Stomach (tissue), 9 donors: ENCODE results near the gene TBX21. TPM values are rescaled to one million over a fixed set of nuclear protein-coding genes. Genes with fewer than 3 reads are reported as not detected.

Experiments
- DNase-seq, 2 donors: peaks; one replicate each; pipeline versions ENCODE4 v3.0.0 to v3.0.0-alpha.2; 2013 to 2019
- H3K27ac ChIP-seq, 5 donors: fragments of 200-600 bp in 4 of 5; sonication (generic) in 4 of 5; one replicate each; pipeline ENCODE4 v1.5.1; 2013 to 2019; ENCODE audit warnings: mild to moderate bottlenecking in 1 of 5, moderate library complexity in 1 of 5
- H3K27me3 ChIP-seq, 3 donors: fragments of 200-600 bp; sonication (generic); one replicate each; pipeline ENCODE4 v1.5.1; 2017 to 2019; ENCODE audit warnings: mixed run types in 1 of 3
- H3K36me3 ChIP-seq, 4 donors: fragments of 200-600 bp; sonication (generic); 1 replicate in 3 of 4; 2 replicates in 1 of 4; pipeline ENCODE4 v1.5.1; 2016 to 2019
- H3K4me1 ChIP-seq, 4 donors: fragments of 200-600 bp; sonication (generic); one replicate each; pipeline ENCODE4 v1.5.1; 2016 to 2019
- H3K4me3 ChIP-seq, 4 donors: fragments of 200-600 bp; sonication (generic) in 3 of 4; one replicate each; pipeline ENCODE4 v1.5.1; 2016 to 2019; ENCODE audit warnings: mild to moderate bottlenecking in 1 of 4
- H3K9me3 ChIP-seq, 4 donors: fragments of 200-600 bp; sonication (generic); one replicate each; pipeline ENCODE4 v1.5.1; 2016 to 2019
- EP300 ChIP-seq: sonication (generic); formaldehyde crosslinking; IDR thresholded peaks from one replicate; pipeline ENCODE4 v1.6.1; 2017; ENCODE audit warnings: antibody characterized with exemption
- POLR2A ChIP-seq, 4 donors: fragments of 450-650 bp; IDR thresholded peaks; one replicate each; pipeline ENCODE4 v1.6.1; 2016; ENCODE audit warnings: antibody characterized with exemption in 4 of 4, control low read depth in 2 of 4, mild to moderate bottlenecking in 1 of 4, moderate library complexity in 1 of 4
- POLR2AphosphoS5 ChIP-seq, 3 donors: sonication (generic); formaldehyde crosslinking; IDR thresholded peaks; one replicate each; pipeline ENCODE4 v1.6.1; 2016; ENCODE audit warnings: antibody characterized with exemption in 3 of 3
- WGBS, 5 donors: extraction: QIAGEN DNeasy Blood & Tissue Kit in 3 of 5; methylation state at CpG; one replicate each; pipeline versions ENCODE4 v1.1.5 to v1.1.7; 2013 to 2018; 5-methylcytosine and 5-hydroxymethylcytosine counted together
- intact Hi-C: fragments of 100-400 bp; cut with DNase I; formaldehyde crosslinking; loops from one replicate; pipeline ENCODE4 v1.15.1; 2023; ENCODE audit warnings: low total_unique reads
- polyA plus RNA-seq, 3 donors: library from polyadenylated mRNA; stranded (reverse); fragments of 200-250 nt; gene quantifications; one replicate each; pipeline ENCODE4 v1.2.3, GENCODE V29; 2013
- total RNA-seq, 5 donors: library from RNA; depleted of rRNA; stranded (reverse); fragments of >200 nt; gene quantifications; one replicate each; pipeline versions ENCODE4 v1.1.0 to v1.2.3, GENCODE V29; 2014 to 2016
- TF ChIP-seq, protein P1 (sequence below), 7 experiments: fragments of 450-650 bp in 4 of 7; fragments of 200-600 bp in 3 of 7; sonication (generic) in 3 of 7; IDR thresholded peaks; one replicate each; pipeline ENCODE4 v1.5.1; 2016 to 2019; ENCODE audit warnings: antibody characterized with exemption in 7 of 7, control low read depth in 2 of 7, mild to moderate bottlenecking in 1 of 7
- donor health status: healthy with polysubstance abuse.
- donor health status: Bipolar disorder and iron deficiency.
- donor health status: healthy.

The TBX21 gene
- total and polyA plus RNA-seq, 8 donors, result 0.10 to 0.92 (median 0.31) TPM; not detected in 3

- TF ChIP-seq, protein P1, sequence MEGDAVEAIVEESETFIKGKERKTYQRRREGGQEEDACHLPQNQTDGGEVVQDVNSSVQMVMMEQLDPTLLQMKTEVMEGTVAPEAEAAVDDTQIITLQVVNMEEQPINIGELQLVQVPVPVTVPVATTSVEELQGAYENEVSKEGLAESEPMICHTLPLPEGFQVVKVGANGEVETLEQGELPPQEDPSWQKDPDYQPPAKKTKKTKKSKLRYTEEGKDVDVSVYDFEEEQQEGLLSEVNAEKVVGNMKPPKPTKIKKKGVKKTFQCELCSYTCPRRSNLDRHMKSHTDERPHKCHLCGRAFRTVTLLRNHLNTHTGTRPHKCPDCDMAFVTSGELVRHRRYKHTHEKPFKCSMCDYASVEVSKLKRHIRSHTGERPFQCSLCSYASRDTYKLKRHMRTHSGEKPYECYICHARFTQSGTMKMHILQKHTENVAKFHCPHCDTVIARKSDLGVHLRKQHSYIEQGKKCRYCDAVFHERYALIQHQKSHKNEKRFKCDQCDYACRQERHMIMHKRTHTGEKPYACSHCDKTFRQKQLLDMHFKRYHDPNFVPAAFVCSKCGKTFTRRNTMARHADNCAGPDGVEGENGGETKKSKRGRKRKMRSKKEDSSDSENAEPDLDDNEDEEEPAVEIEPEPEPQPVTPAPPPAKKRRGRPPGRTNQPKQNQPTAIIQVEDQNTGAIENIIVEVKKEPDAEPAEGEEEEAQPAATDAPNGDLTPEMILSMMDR (IDR thresholded peaks at IDR 0.05), result peak in 5 of 7 experiments; percentile 48 to 72 (median 59)
- no peak for TF ChIP-seq POLR2A (IDR thresholded peaks at IDR 0.05)
- Histone ChIP-seq H3K27ac (no peak overlapping the region), H3K36me3 (no peaks in the 10 kb centered on the region), H3K27me3 (peaks cover 0 to 86% (median 34%) of the 10 kb centered on the region in 3 donors), H3K4me3 (no peak overlapping the region), H3K4me1 (peaks cover 0 to 4% (median 0%) of the 10 kb centered on the region in 4 donors), H3K9me3 (peaks cover 0 to 8% (median 8%) of the 10 kb centered on the region in 4 donors)
- 35 to 47% (median 41%) methylated on average over 14 of the region's 14 CpGs for WGBS, 5 donors
- intact Hi-C loops, result no loop called here
- peak in 1 of 2 donors; percentile 49 for DNase-seq
Observed at GRCh38 chr17:47776330-47777197, 43.5 kb downstream of the TBX21 start.

DNA sequence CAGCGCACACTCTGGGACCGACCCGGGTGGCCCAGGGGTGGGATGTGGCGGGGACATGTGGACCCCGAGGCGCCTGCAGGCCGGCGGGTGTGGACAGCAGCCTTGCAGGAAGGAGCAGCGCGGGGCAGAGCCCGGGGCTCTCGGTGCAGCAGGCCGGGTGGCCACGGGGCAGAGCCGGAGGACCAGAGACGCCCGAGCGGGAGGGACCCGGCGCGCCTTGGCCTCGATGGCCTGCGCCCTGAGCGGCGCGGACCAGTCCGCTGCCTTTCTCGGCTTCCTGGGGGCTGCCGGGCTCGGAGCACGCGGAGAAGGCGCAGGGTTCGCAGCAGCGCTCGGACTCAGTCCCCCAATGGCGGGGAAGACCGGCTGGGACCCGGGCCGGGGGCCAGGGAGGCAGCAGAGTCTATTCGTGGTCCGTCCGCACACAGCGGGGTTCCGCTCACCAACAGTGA is 45.2 kb downstream of the TBX21 start:
- TF ChIP-seq POLR2AphosphoS5 (IDR thresholded peaks at IDR 0.05), result no peak
- no peak for TF ChIP-seq POLR2A (IDR thresholded peaks at IDR 0.05)
- no peak overlapping the region for H3K27ac ChIP-seq
- peaks cover 0 to 89% (median 34%) of the 10 kb centered on the region in 3 donors for H3K27me3 ChIP-seq
- H3K9me3 ChIP-seq, result no peaks in the 10 kb centered on the region
- WGBS, 5 donors, result 17 to 43% (median 27%) methylated on average over 25 to 45 of the region's 45 CpGs
- no peak overlapping the region for H3K4me3 ChIP-seq
- no peaks in the 10 kb centered on the region for H3K36me3 ChIP-seq
- no peak for DNase-seq
- intact Hi-C loops, result no loop called here
- H3K4me1 ChIP-seq, result peaks cover 0 to 4% (median 0%) of the 10 kb centered on the region in 4 donors

DNA sequence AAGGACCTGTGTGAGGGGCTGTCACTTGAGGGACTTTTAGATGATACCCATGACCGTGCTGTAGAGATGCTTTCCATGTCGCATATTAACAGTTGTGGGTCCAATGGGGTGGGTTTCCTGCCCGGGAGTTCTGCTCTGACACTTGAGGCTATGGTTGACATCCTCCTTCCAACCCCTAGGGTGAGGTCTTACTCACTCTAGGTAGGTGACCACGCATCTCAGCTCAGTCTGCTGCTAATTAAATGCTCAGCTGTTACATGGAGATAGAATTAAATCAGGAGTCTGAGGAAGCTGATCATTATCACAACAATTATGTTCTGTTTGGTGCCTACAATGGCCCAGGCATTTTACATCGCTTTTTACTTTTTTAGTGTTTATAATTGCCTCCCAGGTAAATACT is 48.4 kb downstream of the TBX21 start:
- intact Hi-C loops, result no loop called here
- H3K36me3 ChIP-seq, result no peaks in the 10 kb centered on the region
- no peak overlapping the region for H3K27ac ChIP-seq
- no peak for TF ChIP-seq POLR2A (IDR thresholded peaks at IDR 0.05)
- TF ChIP-seq, protein P1 (IDR thresholded peaks at IDR 0.05), result no peak
- TF ChIP-seq POLR2AphosphoS5 (IDR thresholded peaks at IDR 0.05), result no peak
- TF ChIP-seq EP300, result no peak
- no peaks in the 10 kb centered on the region for H3K9me3 ChIP-seq
- H3K4me1 ChIP-seq, result peaks cover 0 to 4% (median 0%) of the 10 kb centered on the region in 4 donors
- DNase-seq, result no peak
- no peak overlapping the region for H3K4me3 ChIP-seq
- WGBS, 5 donors, result 63 to 69% (median 65%) methylated on average over 5 of the region's 5 CpGs
- peaks cover 0 to 72% (median 20%) of the 10 kb centered on the region in 3 donors for H3K27me3 ChIP-seq

GRCh38 chr17:47785538-47786123 is 52.6 kb downstream of the TBX21 start:
- 31 to 47% (median 37%) methylated on average over 5 of the region's 5 CpGs for WGBS, 5 donors
- peaks cover 0 to 69% (median 30%) of the 10 kb centered on the region in 3 donors for H3K27me3 ChIP-seq
- no peaks in the 10 kb centered on the region for H3K9me3 ChIP-seq
- H3K36me3 ChIP-seq, result no peaks in the 10 kb centered on the region
- no peak overlapping the region for H3K27ac ChIP-seq
- TF ChIP-seq POLR2A (IDR thresholded peaks at IDR 0.05) (no peak), EP300 (no peak), POLR2AphosphoS5 (IDR thresholded peaks at IDR 0.05) (no peak)
- TF ChIP-seq, protein P1 (IDR thresholded peaks at IDR 0.05), result no peak
- peak in 1 of 2 donors; percentile 69 for DNase-seq
- intact Hi-C loops, result no loop called here
- H3K4me3 ChIP-seq, result no peak overlapping the region
- peaks cover 8 to 12% (median 10%) of the 10 kb centered on the region in 4 donors for H3K4me1 ChIP-seq
